Ramos (cell line): ENCODE measurements around the gene SPAG16.

Experiments used
- in situ Hi-C: fragments of 300-500 bp; cut with MboI; formaldehyde crosslinking; loops from one replicate; pipeline ENCODE4 v1.14.3; 2022; ENCODE audit warnings: low sequenced_read_pairs; ENCODE audit not compliant: unreplicated experiment

The SPAG16 gene

GRCh38 chr2:214201892-214202291, 917.6 kb downstream of the SPAG16 start:
- in situ Hi-C loops = no loop called here

GRCh38 chr2:214203214-214203613, 919.0 kb downstream of the SPAG16 start:
- in situ Hi-C loops = no loop called here

GRCh38 chr2:214203744-214204289, 919.6 kb downstream of the SPAG16 start:
- in situ Hi-C loops = no loop called here

GRCh38 chr2:214215107-214215506, 930.8 kb downstream of the SPAG16 start:
- in situ Hi-C loops = no loop called here

- in situ Hi-C loops = no loop called here
Measured at GRCh38 chr2:214217136-214217535, 932.9 kb downstream of the SPAG16 start.

GRCh38 chr2:214217599-214217998, 933.3 kb downstream of the SPAG16 start:
- in situ Hi-C loops = no loop called here

GRCh38 chr2:214220251-214220650, 936.0 kb downstream of the SPAG16 start:
- in situ Hi-C loops = no loop called here

GRCh38 chr2:214226061-214226460, 941.8 kb downstream of the SPAG16 start:
- in situ Hi-C loops = no loop called here

GRCh38 chr2:214232271-214232670, 948.0 kb downstream of the SPAG16 start:
- in situ Hi-C loops = no loop called here

- in situ Hi-C loops = no loop called here
Measured at GRCh38 chr2:214233164-214233563, 948.9 kb downstream of the SPAG16 start.

- in situ Hi-C loops = no loop called here
Measured at GRCh38 chr2:214242797-214243196, 958.5 kb downstream of the SPAG16 start.

GRCh38 chr2:214244847-214245246, 960.6 kb downstream of the SPAG16 start:
- in situ Hi-C loops = no loop called here

GRCh38 chr2:214246417-214246816, 962.2 kb downstream of the SPAG16 start:
- in situ Hi-C loops = no loop called here

- in situ Hi-C loops = no loop called here
Measured at GRCh38 chr2:214247531-214247930, 963.3 kb downstream of the SPAG16 start.

- in situ Hi-C loops = no loop called here
Measured at GRCh38 chr2:214255046-214255445, 970.8 kb downstream of the SPAG16 start.

GRCh38 chr2:214261683-214262082, 977.4 kb downstream of the SPAG16 start:
- in situ Hi-C loops = no loop called here

- in situ Hi-C loops = no loop called here
Measured at GRCh38 chr2:214264171-214264570, 979.9 kb downstream of the SPAG16 start.

GRCh38 chr2:214265991-214266489, 981.8 kb downstream of the SPAG16 start:
- in situ Hi-C loops = no loop called here

- in situ Hi-C loops = no loop called here
Measured at GRCh38 chr2:214277880-214278279, 993.6 kb downstream of the SPAG16 start.

GRCh38 chr2:214286011-214286410, 1001.7 kb downstream of the SPAG16 start:
- in situ Hi-C loops = no loop called here

GRCh38 chr2:214293593-214293992, 1009.3 kb downstream of the SPAG16 start:
- in situ Hi-C loops = no loop called here

- in situ Hi-C loops = no loop called here
Measured at GRCh38 chr2:214294426-214294825, 1010.2 kb downstream of the SPAG16 start.

- in situ Hi-C loops = no loop called here
Measured at GRCh38 chr2:214297423-214297822, 1013.2 kb downstream of the SPAG16 start.
